ENCODE measurements around the gene IP6K3.

IP6K3 gene

DNA sequence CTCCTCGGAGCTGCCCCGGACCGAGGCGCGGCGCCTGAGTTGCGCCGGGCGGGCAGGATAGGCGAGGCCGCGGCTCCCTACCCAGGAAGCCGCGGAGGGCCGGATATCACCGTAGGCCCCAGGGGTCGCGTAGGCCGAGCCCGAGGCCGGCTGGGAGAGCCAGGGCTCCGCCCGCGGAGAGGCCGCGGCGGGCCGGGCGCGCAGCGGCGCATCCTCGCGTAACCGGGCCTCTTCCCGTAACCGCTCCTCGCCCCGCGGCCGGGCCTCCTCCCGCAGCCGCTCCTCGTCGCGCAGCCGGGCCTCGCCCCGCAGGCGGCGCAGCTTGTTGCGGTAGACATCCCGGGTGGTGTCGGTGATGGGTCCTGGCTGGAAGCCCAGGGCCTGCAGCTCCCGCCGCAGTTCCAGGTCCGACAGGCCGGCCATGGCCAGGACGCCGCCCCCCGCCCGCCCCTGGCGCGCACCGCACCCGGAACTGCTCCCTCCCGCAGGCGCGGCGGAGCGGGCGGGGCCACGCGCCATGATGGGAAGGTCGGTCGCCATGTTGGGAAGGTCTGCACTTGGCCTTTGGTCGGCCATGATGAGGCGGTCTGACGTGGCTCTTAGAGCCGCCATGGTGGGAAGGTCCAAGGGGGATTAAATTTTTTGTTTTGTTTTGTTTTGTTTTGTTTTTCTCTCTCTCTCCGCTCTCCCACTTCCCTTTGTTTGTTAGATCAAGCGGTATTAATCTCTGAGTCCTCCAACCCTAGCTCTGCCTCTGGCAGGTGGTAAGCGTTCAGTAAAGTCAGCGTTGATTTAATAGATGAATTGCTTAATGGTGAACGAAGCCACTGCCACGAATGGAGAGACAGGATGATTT lies 42.2 kb upstream of the IP6K3 start, which contains the start of gene LEMD2:
LEMD2 (minus strand) TSS at position 437 of the 856 bp plus-strand sequence; CDS start at position 423, 14 bp downstream.
- TF ChIP-seq, protein P1, sequence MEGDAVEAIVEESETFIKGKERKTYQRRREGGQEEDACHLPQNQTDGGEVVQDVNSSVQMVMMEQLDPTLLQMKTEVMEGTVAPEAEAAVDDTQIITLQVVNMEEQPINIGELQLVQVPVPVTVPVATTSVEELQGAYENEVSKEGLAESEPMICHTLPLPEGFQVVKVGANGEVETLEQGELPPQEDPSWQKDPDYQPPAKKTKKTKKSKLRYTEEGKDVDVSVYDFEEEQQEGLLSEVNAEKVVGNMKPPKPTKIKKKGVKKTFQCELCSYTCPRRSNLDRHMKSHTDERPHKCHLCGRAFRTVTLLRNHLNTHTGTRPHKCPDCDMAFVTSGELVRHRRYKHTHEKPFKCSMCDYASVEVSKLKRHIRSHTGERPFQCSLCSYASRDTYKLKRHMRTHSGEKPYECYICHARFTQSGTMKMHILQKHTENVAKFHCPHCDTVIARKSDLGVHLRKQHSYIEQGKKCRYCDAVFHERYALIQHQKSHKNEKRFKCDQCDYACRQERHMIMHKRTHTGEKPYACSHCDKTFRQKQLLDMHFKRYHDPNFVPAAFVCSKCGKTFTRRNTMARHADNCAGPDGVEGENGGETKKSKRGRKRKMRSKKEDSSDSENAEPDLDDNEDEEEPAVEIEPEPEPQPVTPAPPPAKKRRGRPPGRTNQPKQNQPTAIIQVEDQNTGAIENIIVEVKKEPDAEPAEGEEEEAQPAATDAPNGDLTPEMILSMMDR (IDR thresholded peaks at IDR 0.05; ENCODE audit: low read depth, low read length): no peak
- peak within 1 kb of the TSS; percentile 71 for H3K4me3 ChIP-seq (ENCODE audit: low read depth, low read length)

DNA sequence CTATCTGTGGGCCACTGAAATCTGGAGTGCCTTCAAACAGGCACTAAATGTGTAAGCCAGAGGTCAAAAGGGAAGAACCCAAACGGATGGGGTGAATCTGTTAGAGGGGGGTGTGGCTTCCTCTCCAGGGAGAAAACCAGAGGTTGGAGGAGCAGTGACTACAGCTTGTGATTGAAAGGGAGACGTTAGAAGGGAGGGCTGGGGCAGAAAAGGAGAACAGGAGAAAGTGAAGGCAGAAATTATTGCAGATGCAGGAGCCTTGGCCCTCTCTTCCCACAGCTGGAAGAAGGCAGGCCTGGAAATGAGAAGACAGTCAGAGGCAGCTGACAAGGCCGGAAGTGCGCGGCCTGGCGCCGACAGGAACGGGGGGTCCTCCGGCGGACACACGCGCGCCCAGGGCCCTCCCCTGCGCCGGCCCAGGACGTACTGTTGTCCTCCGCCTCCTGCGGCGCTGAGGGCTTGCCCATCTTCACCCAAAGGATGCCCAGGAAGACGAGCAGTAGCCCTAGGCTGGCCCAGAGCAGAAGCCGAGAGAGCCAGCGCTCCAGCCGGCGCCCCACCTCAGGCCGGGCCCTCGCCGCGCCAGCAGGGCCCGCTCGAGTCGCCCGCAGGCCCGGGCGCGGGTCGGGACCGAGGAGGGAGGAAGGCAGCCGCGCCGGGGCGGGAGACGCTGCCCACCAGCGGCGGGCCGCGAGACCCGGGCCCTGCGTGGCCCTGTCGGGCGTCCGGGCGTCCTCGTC lies 41.4 kb upstream of the IP6K3 start:
- TF ChIP-seq, protein P1 (IDR thresholded peaks at IDR 0.05; ENCODE audit: low read depth, low read length): no peak
- peak overlapping the region; percentile 71 for H3K4me3 ChIP-seq (ENCODE audit: low read depth, low read length)

DNA sequence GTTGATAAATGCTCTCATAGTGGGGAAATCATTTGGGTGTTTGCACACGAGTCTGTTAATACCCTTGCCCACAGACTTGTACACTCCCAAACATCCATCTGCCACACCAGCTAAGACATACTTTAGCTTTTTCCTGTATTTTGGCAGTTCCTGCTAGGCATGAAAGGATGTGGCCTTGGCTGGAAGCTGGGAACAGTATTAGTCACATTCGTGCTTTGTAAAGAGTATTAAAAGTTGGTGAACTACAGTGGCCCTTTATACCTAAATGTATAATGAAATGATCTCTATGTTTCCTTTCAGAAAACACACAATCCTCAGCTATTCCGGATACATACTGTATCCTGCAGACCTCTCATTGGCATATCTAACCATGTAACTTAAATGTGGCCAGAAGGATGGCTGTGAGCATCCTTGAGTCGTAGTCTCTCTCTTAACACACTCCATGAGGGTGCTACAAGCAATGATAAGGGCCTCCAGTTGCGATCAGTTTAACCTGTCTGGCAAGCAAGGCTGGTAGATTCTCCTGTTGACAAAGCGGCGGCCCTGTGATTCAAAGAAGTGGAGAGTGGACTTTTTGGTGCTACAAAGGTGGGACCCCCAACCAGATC lies 40.7 kb upstream of the IP6K3 start:
- TF ChIP-seq, protein P1 (IDR thresholded peaks at IDR 0.05; ENCODE audit: low read depth, low read length): no peak
- peak overlapping the region; percentile 71 for H3K4me3 ChIP-seq (ENCODE audit: low read depth, low read length)

DNA sequence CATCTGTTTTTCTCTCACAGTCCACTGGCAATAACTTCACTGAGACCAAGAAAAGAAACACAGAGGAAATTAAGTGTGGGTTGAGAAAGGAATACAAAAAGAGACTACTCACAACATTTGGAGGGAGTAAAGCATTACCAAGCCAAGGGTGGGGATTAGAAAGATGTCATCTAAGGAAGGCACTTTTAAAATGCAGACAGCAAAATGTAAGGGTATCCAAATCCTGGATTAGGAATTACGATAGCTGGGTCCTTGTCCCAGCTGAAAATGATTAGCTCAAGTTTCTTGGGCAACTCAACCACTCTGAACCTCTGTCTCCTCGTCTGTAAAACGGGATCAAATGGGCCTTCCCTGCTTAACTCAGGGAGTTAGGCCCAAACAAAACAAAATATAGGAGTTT lies 40.0 kb upstream of the IP6K3 start:
- TF ChIP-seq, protein P1 (IDR thresholded peaks at IDR 0.05; ENCODE audit: low read depth, low read length): no peak
- H3K4me3 ChIP-seq (ENCODE audit: low read depth, low read length): peak overlapping the region; percentile 6; the same call in 1 of the 2 replicates

DNA sequence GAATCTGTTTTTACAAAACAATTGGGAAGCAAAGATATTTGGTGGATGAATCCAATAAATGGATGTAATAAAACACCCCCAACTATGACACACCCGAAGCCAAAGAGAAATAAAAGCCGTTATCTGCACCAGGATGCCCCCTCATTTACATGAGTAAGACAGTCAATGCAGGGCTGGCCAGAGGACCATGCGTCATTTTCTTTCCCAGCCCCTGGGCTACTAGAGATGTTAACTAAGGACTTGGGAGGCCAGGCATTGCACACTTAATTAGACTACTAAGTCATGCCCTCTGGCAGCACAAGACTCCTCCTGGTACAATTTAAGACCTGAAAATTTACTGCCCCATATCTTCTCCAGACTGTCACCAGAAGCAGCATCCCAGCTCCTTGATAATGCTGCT lies 39.1 kb upstream of the IP6K3 start:
- TF ChIP-seq, protein P1 (IDR thresholded peaks at IDR 0.05; ENCODE audit: low read depth, low read length): no peak
- no peak overlapping the region for H3K4me3 ChIP-seq (ENCODE audit: low read depth, low read length)

DNA sequence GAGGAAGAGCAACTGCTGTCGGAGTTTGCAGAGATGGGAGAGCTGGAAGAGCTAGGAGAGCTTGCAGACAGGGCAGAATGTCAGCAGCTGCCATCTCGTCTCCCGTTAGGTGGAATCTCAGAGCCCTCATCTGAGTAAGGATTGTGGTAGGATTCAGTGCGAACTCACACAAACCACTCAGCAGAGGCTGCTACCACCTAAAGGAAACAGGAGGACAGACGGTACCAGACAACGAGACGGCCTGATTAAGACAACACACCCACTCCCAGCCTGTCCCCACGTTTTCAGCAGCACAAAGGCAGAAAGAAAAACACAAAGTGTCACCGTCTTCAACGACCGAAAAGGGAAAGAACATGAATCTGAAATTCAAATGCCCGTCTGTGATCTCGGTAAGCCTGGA lies 38.1 kb upstream of the IP6K3 start:
- no peak overlapping the region for H3K4me3 ChIP-seq (ENCODE audit: low read depth, low read length)
- TF ChIP-seq, protein P1 (IDR thresholded peaks at IDR 0.05; ENCODE audit: low read depth, low read length): no peak
